D341Med (cell line): ENCODE results near the gene CYSTM1.

Experiments
- DNase-seq: peaks from one replicate; pipeline ENCODE4 v3.0.0; 2012; ENCODE audit warnings: low spot score

The CYSTM1 gene

DNA sequence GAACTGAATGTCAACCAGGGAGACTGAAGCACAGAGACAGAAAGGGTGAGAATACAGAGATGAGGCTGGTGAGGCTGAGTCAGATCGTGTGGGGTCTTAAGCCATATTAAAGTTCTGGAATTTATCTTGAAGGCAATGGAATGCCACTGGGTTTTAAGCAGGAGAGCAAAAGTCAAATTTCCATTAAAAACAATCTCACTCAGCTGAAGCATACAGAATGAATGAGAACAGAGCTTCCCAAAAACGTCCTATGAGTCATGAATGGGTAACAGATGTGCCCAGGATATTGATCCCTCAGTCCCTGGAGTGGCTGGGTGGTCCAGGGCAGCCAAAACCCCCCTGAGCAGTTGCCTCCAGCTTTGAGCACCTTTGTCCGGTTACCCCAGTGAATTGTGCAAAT lies 83.0 kb downstream of the CYSTM1 start:
- no peak for DNase-seq

DNA sequence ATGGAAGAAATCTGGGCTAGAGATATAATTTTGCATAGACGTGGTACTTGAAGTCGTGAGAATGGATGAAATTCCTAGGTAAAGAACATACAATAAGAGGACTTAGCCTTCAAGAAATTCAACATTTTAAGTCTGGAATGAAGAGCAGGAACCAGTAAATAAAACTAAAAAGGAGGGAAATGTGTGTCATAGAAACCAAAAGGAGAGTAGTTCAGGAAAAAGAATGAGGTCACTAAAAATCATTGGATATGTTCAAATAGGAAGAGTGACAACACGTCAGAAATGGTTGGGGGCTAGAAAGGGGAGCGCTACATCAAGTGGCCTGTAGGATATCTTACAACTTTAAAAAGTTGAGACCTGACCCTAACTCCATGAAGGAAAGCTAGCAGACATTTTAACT lies 83.9 kb downstream of the CYSTM1 start:
- no peak for DNase-seq

DNA sequence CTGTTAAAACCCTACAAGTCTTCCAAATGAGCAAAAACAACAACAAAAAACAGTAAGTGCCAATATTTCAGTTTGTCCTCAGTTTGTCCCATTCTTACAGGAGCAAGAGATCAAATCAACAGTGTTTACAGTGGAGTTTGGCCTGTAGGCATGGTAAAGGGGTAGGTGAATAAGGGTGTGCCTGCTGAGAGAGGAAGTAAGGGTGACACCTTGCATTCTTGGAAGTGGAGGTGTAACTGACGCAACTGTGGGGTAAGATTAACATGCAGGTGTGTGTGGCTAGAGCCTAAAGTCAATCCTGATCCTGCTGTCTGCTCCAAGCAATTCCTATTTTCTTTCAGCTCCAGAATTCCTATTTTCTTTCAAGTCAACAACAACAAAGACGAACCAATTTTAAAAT lies 84.5 kb downstream of the CYSTM1 start:
- DNase-seq: no peak

DNA sequence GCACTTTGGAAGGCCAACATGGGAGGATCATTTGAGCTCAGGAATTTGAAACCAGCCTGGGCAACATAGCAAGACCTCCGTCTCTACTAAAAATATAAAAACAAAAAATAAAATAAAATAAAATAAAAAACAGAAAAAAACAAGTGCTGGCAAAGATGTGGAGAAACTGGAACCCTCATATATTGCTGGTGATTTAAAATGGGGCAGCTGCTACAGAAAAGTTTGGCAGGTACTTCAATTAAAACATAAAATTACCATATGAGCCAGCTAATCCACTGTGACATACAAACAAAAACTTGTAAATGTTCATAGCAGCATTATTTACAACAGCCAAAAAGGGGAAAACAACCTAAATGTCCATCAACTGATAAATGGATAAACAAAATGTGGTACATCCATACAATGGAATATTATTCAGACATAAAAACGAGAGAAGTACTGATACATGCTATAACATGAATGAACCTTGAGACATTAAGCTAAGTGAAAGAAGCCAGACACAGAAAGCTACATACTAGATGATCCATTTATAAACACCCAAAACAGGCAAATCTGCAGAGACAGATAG lies 85.2 kb downstream of the CYSTM1 start:
- no peak for DNase-seq

DNA sequence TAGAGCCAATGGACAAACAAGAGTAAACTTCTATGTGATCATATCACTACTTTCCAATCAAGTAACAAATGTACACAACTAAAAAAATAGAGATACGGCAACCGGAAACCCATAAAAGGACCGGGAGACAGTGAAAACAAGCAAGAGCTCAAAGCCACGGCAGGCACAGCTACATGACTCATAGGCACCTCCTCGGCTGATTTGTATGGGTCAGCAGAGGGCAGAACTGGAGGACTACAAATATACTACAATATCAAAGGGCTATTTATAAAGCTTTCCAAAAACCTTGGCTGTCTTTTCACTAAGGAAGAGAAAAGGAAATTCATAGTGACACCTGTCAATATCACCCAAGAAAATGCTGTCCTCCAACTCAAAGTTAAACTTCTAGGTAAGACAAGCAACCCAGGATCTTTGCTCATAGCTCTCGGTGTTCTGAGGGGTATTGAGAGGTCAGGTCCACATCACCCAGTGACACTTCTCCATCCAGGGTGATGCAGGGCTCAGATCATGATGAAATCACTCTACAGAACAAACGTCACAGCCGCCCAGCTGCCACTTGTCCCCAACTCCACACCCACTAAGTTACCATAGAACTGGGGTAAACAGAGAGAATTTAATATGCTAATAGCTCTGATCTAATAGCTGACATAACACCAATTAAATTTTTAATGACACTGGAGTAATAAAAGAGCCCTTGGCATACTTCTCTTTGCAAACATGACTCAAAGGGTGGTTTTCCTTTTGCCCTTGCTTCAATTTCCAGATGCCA lies 86.6 kb downstream of the CYSTM1 start:
- no peak for DNase-seq

DNA sequence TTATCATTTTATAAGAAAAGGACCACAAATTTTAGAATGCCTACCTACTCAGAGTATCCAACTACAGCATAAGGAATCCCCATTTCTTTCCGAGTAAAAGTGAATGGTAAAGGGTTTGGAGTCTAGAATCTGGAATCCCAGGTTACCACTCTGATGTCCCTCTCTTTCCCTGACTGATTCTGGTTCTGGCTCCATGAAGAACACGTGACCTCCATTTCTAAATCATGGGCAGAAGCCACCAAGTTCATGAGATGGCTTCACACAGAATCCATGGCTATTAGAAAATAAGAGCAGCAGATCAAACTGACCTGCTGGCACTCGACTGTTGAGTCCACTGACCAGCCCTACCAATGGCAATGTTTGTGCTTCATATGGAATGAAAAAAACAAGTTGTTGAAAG lies 87.2 kb downstream of the CYSTM1 start:
- no peak for DNase-seq

DNA sequence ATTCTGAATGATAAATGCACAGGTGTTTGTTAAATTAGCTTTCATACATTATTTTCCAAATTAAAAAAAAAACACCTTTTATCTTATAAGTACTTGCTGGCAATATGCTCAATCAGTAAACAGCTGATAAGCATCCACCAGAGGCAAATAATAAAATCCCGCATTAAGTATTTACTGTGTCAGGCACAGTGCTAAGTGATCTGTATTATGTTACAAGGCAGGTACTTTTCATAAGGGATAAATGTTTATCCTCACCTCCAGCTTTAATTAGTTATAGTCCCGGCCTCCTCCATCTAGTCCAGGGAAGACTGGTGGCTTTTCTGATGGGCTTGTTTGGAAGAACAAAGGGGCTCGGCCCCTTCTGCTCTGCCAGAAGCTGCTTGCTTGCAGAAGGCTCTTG lies 87.9 kb downstream of the CYSTM1 start:
- no peak for DNase-seq

DNA sequence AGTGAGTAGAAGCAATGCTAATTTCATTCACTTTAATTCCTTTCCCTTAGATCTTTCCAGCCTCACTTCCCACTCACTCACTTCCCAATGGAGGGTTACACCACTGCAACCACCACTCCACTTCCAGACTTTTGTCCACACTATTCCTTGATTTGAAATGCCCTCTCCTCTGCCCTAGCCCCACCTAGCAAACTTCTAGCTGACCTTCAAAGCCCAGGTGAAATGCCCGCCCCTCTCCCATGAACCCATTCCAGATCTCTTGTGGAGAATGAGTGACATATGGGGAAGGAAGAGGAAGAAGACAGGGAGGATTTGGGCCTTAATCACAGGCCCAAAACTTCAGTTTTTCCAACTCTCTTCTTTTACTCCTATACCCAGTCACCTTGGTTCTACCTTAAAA lies 90.9 kb downstream of the CYSTM1 start:
- DNase-seq: no peak

DNA sequence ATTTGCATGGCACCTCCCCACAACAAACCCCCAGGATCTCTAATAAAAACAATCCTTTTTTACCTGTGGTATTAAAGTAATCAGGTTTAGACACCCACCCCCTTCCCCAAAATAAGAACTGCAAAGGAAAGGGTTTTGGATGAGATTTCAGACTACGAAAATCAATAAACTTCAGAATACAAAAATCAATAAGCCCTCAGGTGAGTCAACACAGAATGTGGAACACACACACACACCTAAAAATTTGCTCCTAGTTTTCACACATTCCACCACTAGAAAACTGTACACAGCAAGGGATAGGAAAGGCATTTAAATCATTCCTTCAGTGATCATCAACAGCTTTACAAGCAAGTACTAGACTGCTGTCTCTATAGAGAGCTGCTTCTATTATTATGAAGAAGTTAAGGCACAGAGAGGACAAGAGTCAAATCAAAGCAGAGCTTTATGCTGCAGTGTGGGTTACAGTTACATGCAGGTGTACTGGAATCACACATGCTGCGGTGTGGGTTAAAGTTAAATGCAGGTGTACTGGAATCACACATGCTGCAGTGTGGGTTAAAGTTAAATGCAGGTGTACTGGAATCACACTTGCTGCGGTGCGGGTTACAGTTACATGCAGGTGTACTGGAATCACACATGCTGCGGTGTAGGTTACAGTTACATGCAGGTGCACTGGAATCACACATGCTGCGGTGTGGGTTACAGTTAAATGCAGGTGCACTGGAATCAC lies 91.6 kb downstream of the CYSTM1 start:
- no peak for DNase-seq

DNA sequence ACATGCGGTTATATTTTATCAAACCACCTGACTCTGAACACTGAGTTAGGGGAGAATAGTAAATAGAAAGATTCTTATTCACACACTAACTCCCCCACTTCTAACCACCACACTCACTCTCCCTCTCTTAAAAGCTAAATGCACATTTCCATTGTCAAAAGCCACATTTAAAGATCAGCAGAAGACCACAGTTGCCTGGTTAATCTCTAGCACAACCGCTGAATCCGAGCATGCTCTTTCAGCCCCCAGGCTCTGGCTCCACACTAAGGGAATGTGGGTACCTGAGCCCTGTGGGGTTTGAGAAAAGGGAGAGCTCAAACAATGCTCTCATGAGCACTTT lies 92.2 kb downstream of the CYSTM1 start:
- no peak for DNase-seq

DNA sequence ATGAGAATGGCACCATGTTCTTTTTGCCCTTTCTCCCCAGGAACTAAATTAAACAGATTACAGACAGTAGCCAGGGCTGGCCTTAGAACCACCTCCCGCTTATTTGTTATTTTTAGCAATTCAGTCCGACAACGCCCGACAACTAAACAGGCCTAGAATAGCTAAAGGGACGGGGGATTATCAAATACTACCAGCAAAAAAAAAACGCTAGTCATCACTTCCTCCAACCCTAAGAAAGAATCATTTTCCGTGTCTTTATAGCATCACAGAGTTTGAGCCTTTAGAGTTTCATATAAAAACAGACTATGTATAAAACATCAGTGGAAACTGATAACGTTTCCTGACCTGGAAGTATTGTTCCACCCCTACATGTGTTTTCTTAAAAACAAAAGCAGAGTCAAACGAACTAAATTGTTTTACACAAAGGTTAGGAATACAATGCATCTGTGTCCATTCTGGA lies 92.6 kb downstream of the CYSTM1 start:
- no peak for DNase-seq

DNA sequence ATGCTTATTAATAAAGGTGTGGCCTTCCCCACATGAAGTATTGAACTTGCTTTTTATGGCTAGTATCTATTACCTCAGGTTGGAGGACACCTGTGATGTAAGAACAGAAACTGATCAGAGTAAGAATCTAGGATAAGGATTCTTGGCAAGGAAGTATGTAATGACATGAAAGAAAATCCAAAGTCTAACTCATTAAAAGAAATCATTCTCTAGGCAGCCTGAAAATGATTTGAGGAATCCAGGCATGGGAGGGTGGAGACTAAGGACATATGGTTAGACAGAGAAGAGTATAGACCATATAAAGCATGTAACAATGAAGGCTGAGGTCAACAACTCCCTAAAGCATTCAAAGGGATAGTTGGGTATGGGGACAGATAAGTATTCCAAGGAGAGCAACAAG lies 95.0 kb downstream of the CYSTM1 start:
- no peak for DNase-seq

DNA sequence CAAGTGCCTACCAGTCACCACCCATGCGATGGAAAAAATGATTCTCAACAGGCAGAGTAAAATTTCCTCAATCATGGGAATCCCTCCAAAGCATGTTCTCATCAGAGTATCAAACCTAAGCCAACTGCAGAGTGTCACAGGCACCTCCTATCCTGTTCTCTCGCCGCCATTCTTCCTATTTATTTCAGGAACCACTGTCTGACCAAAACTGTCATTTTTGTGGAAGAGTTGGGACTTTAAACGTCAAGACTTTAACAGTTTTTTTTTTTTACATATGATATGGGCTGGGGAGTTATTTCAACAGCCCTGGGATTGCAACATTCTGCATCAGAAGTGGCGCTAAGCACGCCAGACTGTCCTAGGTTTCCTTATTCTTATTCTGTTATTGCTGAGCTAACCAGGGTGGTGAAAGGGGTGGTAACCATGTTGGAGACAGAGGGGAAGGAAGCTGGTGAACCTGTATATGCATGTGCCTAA lies 98.5 kb downstream of the CYSTM1 start:
- no peak for DNase-seq

DNA sequence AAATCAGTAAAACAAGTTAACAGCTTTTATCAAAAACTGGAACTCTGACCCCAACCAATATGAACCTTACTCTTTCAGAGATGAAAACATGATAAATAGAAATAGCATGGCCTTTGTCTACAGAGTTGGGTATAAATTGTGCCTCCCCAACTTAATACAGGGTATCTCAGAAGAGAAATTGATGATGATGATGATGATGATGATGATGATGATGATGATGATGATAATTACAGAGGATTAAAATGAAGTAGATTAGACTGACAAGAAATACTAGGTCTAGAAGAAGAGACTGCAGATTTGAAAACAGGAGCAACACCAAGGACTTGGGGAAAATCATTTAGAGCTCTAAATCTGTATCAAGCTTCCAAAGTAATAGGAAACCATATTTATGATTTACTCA lies 100.8 kb downstream of the CYSTM1 start:
- DNase-seq: no peak

DNA sequence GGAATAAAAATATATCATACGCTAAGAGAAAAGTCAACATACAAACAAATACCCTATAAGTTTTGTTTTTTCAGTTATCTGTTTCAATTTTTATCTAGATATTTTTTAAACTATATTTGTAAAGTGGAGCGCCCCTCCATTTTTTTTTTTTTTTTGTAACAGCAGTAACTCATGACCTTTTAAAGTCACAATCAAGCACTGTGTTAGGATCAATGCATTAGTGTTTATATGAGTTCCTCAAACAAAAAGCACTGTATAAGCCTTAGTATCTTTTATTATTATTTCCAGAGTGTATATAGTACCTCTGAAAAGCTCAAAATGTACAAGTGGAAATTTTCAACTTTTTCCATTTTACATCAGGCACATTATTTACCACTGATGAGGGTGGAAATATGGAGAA lies 107.3 kb downstream of the CYSTM1 start:
- DNase-seq: no peak

DNA sequence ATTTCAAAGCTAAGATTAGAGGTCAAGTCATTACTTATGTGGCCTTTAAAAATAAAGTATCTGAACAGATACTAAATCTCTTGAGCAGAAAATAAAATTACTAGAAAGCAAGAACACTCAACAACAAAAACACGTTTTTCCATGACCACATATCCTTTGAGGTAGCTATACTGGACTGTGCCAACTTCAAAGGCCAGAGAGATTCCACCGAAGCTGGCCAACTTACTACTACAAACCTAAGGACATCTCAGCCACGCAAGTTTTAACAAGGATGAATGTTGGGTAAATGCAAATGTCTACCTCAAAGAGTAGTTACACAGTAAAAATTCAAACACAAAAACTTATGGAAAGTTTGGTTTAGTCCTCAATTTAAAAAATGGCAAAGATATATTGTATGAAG lies 109.0 kb downstream of the CYSTM1 start:
- no peak for DNase-seq

DNA sequence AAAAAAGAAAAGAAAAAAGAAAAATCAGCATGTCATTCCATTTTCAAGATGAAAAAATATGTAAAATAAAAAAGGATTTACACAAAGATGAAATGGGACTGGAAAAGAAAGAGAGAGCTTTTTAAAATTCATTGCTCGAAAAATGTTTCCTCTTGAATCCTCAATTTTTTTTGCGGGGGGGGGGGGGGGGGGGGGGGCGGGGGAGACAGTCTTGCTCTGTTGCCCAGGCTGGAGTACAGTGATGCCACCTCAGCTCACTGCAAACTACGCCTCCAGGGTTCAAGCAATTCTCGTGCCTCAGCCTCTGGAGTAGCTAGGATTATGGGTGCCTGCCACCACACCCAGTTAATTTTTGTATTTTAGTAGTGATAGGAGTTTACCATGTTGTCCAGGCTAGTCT lies 111.4 kb downstream of the CYSTM1 start:
- DNase-seq: no peak

DNA sequence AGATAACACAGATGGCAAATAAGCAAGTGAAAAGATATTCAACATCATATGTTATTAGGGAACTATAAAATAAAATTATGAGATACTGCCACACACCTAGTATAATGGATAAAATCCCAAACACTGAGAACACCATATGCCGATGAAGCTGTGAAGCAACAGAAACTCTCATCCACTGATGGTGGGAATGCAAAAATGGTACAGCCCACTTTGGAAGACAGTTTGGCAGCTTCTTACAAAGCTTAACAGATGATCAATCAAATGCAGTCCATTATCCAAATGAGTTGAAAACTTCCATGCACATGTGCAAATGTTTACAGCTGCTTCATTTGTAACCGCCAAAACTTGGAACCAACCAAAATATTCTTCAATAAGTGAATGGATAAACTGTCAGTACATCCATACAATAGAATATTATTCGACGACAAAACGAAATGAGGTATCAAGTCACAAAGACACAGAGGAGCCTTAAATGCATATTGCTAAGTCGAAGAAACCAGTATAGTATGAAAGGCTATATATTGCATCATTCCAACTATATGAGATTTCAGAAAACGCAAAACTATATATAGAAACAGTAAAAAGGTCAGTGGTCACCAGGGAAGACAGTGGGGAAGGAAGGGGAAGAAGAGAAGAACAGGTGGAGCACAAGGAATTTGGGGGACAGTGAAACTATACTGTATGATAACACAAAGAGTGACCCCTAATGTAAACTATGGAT lies 113.0 kb downstream of the CYSTM1 start:
- DNase-seq: no peak

DNA sequence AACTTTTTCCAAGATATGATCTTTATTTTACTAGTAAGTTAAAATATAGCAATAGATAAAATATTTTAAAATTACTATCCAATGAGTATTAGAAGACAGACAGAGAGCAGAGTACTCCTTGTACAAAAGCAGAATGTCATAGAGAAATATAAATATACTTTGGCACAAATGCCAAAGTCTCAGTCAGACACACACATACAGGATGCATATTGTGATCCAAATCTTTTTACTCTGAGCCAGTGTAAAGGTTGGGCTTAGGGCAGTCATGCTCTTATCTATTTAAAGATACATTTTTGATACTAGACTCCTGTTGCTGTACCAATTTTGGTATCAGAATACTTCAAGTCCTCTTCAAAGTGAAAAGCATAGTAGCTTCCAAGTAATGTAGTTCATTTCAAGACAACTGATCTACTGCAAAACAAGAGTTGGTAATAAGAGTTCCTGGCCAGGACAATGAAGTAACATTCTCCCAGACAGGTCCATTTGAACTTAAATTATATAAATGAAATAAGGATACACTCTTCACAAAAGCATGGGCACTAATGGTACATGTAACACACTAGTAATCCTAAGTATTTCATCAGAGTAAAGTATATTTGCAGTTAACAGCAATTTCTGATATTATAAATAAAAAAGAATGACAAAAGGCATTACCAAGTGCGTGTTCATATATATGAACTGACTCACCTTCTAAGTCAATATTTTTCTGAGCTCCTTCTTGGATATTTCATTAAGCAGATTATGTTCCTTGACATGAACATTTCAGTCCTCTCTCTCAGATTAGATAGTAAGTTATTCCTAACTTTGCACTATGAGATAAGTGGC lies 117.4 kb downstream of the CYSTM1 start:
- DNase-seq: no peak
